Prostate gland (tissue), 2 donors: Measurements from ENCODE around the gene PSMA7. TPM values are rescaled to one million over a fixed set of nuclear protein-coding genes. Genes with fewer than 3 reads are reported as not detected.

Source experiments
- DNase-seq: peaks from one replicate; pipeline ENCODE4 v3.0.0-alpha.2; 2019; ENCODE audit warnings: low spot score
- H3K27ac ChIP-seq, 2 donors: fragments of 200-600 bp; sonication (generic); 2 replicates each; pipeline ENCODE4 v1.5.1; 2017 to 2019
- H3K27me3 ChIP-seq: fragments of 200-600 bp; sonication (generic); replicated peaks from 2 replicates; pipeline ENCODE4 v1.5.1; 2019; ENCODE audit not compliant: insufficient read depth
- H3K36me3 ChIP-seq, 2 donors: fragments of 200-600 bp; sonication (generic); 1 replicate in 1 of 2; 2 replicates in 1 of 2; pipeline versions ENCODE4 v1.5.1 to v1.8.1; 2017 to 2019
- H3K4me1 ChIP-seq: fragments of 200-600 bp; sonication (generic); replicated peaks from 2 replicates; pipeline ENCODE4 v1.5.1; 2019
- H3K4me3 ChIP-seq, 2 donors: fragments of 200-600 bp; sonication (generic); 2 replicates each; pipeline ENCODE4 v1.5.1; 2017 to 2019
- H3K9me3 ChIP-seq: fragments of 200-600 bp; sonication (generic); 2 replicates; pipeline ENCODE4 v1.5.1; 2017
- POLR2A ChIP-seq: fragments of 450-650 bp; IDR thresholded peaks from one replicate; pipeline ENCODE4 v1.6.1; 2016; ENCODE audit warnings: antibody characterized with exemption, mild to moderate bottlenecking
- POLR2AphosphoS5 ChIP-seq: sonication (generic); formaldehyde crosslinking; IDR thresholded peaks from one replicate; pipeline ENCODE4 v1.6.1; 2017; ENCODE audit warnings: antibody characterized with exemption
- WGBS: methylation state at CpG from one replicate; pipeline ENCODE4 v1.1.5; 2018; 5-methylcytosine and 5-hydroxymethylcytosine counted together
- intact Hi-C: fragments of 100-400 bp; cut with DNase I; formaldehyde crosslinking; loops from one replicate; pipeline ENCODE4 v1.14.2; 2022
- total RNA-seq, 2 donors: library from RNA; depleted of rRNA; stranded (reverse); fragments of >200 nt; gene quantifications; one replicate each; pipeline ENCODE4 v1.1.0, GENCODE V29; 2016
- TF ChIP-seq, protein P1 (sequence below), 4 experiments: fragments of 200-600 bp in 2 of 4; fragments of 450-650 bp in 2 of 4; sonication (generic) in 2 of 4; IDR thresholded peaks; 1 replicate in 3 of 4; 2 replicates in 1 of 4; pipeline ENCODE4 v1.5.1; 2016 to 2019; ENCODE audit warnings: antibody characterized with exemption in 4 of 4, mild to moderate bottlenecking in 2 of 4, moderate library complexity in 2 of 4

PSMA7 gene
- total RNA-seq, 2 donors from 2014 or later, result 176 to 250 TPM

DNA sequence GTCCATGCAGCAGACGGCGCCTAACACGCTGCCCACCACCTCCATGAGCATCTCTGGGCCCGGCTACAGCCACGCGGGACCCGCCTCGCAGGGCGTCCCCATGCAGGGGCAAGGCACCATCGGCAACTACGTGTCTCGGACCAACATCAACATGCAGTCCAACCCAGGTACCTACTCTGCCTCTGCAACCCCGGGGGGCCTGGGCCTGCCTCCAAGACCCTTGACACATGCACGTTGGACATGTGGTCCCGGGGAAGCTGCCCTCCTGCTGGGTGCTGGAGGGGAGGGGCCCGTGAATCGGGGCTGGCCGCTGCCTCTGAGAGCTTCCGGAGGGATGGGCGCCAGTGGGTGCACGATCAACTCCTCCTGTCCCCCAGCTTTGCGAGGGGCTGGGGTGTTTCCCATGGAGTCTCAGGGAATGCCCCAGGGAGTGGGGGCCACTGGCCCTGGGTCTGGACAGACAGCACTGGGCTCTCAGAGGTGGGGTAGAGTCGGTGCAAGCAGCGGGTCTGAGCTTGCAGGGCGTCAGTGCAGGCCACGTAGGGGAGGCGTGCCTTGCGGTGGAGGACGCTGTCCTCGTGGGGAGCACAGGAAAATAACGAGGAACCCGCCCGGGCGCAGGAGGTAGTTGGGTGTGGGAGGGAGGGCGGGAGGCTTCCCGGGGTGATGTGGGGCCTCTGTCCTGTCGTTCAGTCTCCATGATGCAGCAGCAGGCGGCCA is 19.7 kb upstream of the PSMA7 start:
- WGBS, result 94% methylated on average over 38 of the region's 38 CpGs
- Histone ChIP-seq H3K27me3 (no peaks in the 10 kb centered on the region), H3K4me3 (no peak overlapping the region), H3K36me3 (peaks cover 0 to 22% of the 10 kb centered on the region in 2 donors), H3K27ac (no peak overlapping the region), H3K9me3 (no peaks in the 10 kb centered on the region), H3K4me1 (no peaks in the 10 kb centered on the region)
- no peak for DNase-seq
- TF ChIP-seq, protein P1, sequence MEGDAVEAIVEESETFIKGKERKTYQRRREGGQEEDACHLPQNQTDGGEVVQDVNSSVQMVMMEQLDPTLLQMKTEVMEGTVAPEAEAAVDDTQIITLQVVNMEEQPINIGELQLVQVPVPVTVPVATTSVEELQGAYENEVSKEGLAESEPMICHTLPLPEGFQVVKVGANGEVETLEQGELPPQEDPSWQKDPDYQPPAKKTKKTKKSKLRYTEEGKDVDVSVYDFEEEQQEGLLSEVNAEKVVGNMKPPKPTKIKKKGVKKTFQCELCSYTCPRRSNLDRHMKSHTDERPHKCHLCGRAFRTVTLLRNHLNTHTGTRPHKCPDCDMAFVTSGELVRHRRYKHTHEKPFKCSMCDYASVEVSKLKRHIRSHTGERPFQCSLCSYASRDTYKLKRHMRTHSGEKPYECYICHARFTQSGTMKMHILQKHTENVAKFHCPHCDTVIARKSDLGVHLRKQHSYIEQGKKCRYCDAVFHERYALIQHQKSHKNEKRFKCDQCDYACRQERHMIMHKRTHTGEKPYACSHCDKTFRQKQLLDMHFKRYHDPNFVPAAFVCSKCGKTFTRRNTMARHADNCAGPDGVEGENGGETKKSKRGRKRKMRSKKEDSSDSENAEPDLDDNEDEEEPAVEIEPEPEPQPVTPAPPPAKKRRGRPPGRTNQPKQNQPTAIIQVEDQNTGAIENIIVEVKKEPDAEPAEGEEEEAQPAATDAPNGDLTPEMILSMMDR (IDR thresholded peaks at IDR 0.05), result no peak
- TF ChIP-seq POLR2A, result no peak
- no peak for TF ChIP-seq POLR2AphosphoS5
- intact Hi-C loops, result no loop called here

DNA sequence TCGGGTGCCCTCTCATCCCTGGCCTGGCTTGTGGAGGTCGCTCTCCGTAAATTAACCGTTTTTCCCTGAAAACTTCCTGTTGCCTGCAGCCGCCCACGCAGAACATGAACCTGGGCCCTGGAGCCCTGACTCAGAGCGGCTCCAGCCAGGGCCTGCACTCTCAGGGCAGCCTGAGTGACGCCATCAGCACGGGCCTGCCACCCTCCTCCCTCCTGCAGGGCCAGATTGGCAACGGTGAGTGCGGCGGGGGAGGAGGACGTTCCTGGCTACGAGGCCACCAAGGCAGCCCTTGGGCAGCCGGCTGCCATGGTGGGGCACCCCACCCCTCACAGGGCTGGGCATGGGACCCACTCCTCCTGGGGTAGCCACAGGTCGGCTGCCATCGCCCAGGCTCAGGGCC is 18.2 kb upstream of the PSMA7 start:
- TF ChIP-seq POLR2AphosphoS5, result no peak
- TF ChIP-seq, protein P1 (IDR thresholded peaks at IDR 0.05), result no peak
- no peak for TF ChIP-seq POLR2A
- Histone ChIP-seq H3K27ac (no peak overlapping the region), H3K27me3 (no peaks in the 10 kb centered on the region), H3K4me1 (no peaks in the 10 kb centered on the region), H3K36me3 (peaks cover 0 to 22% of the 10 kb centered on the region in 2 donors), H3K9me3 (no peaks in the 10 kb centered on the region), H3K4me3 (no peak overlapping the region)
- intact Hi-C loops, result no loop called here
- WGBS, result 86% methylated on average over 16 of the region's 17 CpGs
- DNase-seq, result no peak

DNA sequence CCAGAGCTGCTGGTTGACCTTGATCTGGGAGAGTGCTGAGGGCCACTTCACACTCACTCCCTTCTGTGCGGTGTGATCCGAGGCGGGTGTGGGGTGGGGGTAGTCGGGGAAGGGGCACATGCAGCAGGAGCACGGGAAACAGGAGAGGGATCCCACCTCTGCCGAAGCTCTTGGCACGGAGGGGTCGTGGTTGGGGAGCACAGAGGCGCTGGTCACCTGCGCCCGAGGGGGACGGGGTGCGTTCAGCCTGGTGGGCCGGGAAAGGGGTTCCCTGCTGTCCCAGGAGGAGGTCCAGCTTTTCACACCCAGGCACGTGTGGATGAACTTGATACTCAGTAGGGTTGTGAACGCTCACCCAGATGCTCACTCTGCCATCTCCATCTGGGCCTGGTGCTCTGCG is 17.7 kb upstream of the PSMA7 start:
- no peaks in the 10 kb centered on the region for H3K27me3 ChIP-seq

DNA sequence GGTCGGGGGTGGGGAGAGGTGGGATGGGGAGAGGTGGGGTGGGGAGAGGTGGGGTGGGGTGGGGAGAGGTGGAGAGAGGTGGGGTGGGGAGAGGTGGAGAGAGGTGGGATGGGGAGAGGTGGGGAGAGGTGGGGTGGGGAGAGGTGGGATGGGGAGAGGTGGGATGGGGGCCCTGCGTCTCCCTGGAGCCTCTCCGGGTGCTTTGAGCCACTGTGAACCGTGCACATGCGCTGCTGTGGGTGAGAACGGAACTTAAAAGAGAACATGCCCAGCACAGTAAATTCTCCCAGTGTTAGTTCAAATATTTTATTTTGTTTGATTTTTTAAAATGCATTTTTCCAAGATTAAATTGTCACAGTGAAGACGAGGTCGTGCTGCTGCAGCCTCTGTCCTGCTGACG is 17.1 kb upstream of the PSMA7 start:
- no peak overlapping the region for H3K4me3 ChIP-seq
- peaks cover 0 to 22% of the 10 kb centered on the region in 2 donors for H3K36me3 ChIP-seq
- no peaks in the 10 kb centered on the region for H3K4me1 ChIP-seq
- H3K27me3 ChIP-seq, result no peaks in the 10 kb centered on the region
- no peak overlapping the region for H3K27ac ChIP-seq
- TF ChIP-seq, protein P1 (IDR thresholded peaks at IDR 0.05), result no peak
- TF ChIP-seq POLR2AphosphoS5, result no peak
- TF ChIP-seq POLR2A, result no peak
- H3K9me3 ChIP-seq, result no peaks in the 10 kb centered on the region
- DNase-seq, result no peak
- WGBS, result 93% methylated on average over 9 of the region's 9 CpGs
- intact Hi-C loops, result no loop called here

More for the DNA sequence above, 17.7 kb upstream of the PSMA7 start:
- intact Hi-C loops, result no loop called here
- H3K36me3 ChIP-seq, result peaks cover 0 to 22% of the 10 kb centered on the region in 2 donors
- DNase-seq, result no peak
- H3K4me1 ChIP-seq, result no peaks in the 10 kb centered on the region
- H3K4me3 ChIP-seq, result no peak overlapping the region
- TF ChIP-seq, protein P1 (IDR thresholded peaks at IDR 0.05), result no peak
- TF ChIP-seq POLR2AphosphoS5 (no peak), POLR2A (no peak)
- H3K27ac ChIP-seq, result no peak overlapping the region
- 90% methylated on average over 17 of the region's 17 CpGs for WGBS
- H3K9me3 ChIP-seq, result no peaks in the 10 kb centered on the region

DNA sequence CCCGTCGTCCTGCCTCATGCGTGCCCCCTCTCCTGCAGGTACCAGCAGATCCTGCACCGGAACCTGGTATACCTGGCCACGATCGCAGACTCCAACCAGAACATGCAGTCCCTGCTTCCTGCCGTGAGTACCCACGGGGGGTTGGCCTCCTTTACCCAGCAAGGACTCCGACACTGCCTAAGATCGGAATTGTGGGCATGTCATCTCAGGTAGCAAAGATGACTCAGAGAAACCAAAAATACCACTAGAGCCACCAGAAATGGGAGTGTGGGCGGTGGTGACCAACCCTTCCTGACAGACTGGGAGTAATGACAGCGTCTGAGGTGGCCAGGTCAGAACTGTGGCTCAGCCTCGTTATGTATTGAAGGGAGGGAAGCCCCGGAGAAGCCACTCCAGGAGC is 16.6 kb upstream of the PSMA7 start:
- Histone ChIP-seq H3K9me3 (no peaks in the 10 kb centered on the region), H3K4me1 (no peaks in the 10 kb centered on the region)

More for the DNA sequence above, 16.6 kb upstream of the PSMA7 start:
- intact Hi-C loops, result loop anchor here (5.0 kb wide), 1 partner anchor 148 kb away; no protein-coding TSS in a partner anchor
- Histone ChIP-seq H3K27me3 (no peaks in the 10 kb centered on the region), H3K4me3 (no peak overlapping the region), H3K27ac (no peak overlapping the region), H3K36me3 (peaks cover 0 to 22% of the 10 kb centered on the region in 2 donors)
- 70% methylated on average over 14 of the region's 14 CpGs for WGBS
- no peak for DNase-seq
- TF ChIP-seq, protein P1 (IDR thresholded peaks at IDR 0.05), result no peak
